ENCODE measurements around the gene STAG1.
"Not testable (repeated sequence)": the region's sequence is repeated elsewhere in the genome, so short reads cannot be mapped to it uniquely, and the experiment has no call there.

STAG1 gene

GRCh38 chr3:136564962-136565361 lies 187.2 kb downstream of the STAG1 start:
- H3K36me3 Mint-ChIP-seq = peaks cover 33% of the 10 kb centered on the region
- not testable (repeated sequence) for H3K27ac Mint-ChIP-seq, H3K4me1 Mint-ChIP-seq, H3K4me3 Mint-ChIP-seq, H3K9me3 Mint-ChIP-seq, H3K27me3 Mint-ChIP-seq

- H3K4me1 Mint-ChIP-seq = peaks cover 9% of the 10 kb centered on the region
- no peak overlapping the region for H3K4me3 Mint-ChIP-seq
- peaks cover 9% of the 10 kb centered on the region for H3K9me3 Mint-ChIP-seq
- H3K36me3 Mint-ChIP-seq = peaks cover 29% of the 10 kb centered on the region
- H3K27ac Mint-ChIP-seq = no peak overlapping the region
- H3K27me3 Mint-ChIP-seq = no peaks in the 10 kb centered on the region
Observed at GRCh38 chr3:136562026-136562425, 190.2 kb downstream of the STAG1 start.

DNA sequence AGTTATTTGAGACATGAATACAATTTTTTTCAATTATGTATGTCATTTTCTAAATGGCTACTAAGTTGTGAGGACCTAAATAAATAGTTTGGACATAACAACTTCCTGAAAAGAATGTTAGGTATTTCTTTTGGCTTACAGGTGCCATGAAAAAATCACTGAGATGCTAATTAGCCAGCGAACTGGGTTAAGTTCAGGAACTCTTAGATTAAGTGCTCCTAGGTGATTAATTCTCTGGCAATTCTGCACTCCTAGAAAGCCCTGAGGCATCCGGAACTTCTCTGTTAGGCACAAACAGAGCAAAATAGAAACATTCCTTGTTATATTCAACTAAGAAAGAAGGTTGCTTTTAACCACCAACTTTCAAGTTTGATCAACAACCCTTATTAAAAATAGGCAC lies 192.3 kb downstream of the STAG1 start:
- Mint-ChIP-seq H3K27ac (no peak overlapping the region), H3K4me3 (no peak overlapping the region), H3K4me1 (peaks cover 9% of the 10 kb centered on the region), H3K9me3 (peaks cover 4% of the 10 kb centered on the region), H3K27me3 (no peaks in the 10 kb centered on the region), H3K36me3 (peaks cover 15% of the 10 kb centered on the region)

GRCh38 chr3:136549461-136549860 lies 202.7 kb downstream of the STAG1 start:
- not testable (repeated sequence) for H3K27ac Mint-ChIP-seq, H3K27me3 Mint-ChIP-seq, H3K9me3 Mint-ChIP-seq, H3K4me3 Mint-ChIP-seq
- peaks cover 29% of the 10 kb centered on the region for H3K4me1 Mint-ChIP-seq
- H3K36me3 Mint-ChIP-seq = peaks cover 25% of the 10 kb centered on the region

GRCh38 chr3:136547293-136547692 lies 204.9 kb downstream of the STAG1 start:
- H3K9me3 Mint-ChIP-seq = no peaks in the 10 kb centered on the region
- peaks cover 30% of the 10 kb centered on the region for H3K4me1 Mint-ChIP-seq
- peaks cover 18% of the 10 kb centered on the region for H3K36me3 Mint-ChIP-seq
- H3K4me3 Mint-ChIP-seq = no peak overlapping the region
- no peak overlapping the region for H3K27ac Mint-ChIP-seq
- H3K27me3 Mint-ChIP-seq = no peaks in the 10 kb centered on the region

- Mint-ChIP-seq H3K27me3 (no peaks in the 10 kb centered on the region), H3K9me3 (no peaks in the 10 kb centered on the region), H3K36me3 (peaks cover 15% of the 10 kb centered on the region), H3K4me1 (peaks cover 30% of the 10 kb centered on the region), H3K27ac (no peak overlapping the region), H3K4me3 (no peak overlapping the region)
Observed at GRCh38 chr3:136546720-136547119, 205.5 kb downstream of the STAG1 start.

GRCh38 chr3:136545664-136546268 lies 206.4 kb downstream of the STAG1 start:
- peaks cover 13% of the 10 kb centered on the region for H3K36me3 Mint-ChIP-seq
- H3K27ac Mint-ChIP-seq = no peak overlapping the region
- no peaks in the 10 kb centered on the region for H3K9me3 Mint-ChIP-seq
- H3K27me3 Mint-ChIP-seq = no peaks in the 10 kb centered on the region
- peaks cover 28% of the 10 kb centered on the region for H3K4me1 Mint-ChIP-seq
- H3K4me3 Mint-ChIP-seq = no peak overlapping the region

- Mint-ChIP-seq H3K27me3 (no peaks in the 10 kb centered on the region), H3K36me3 (peaks cover 6% of the 10 kb centered on the region), H3K27ac (no peak overlapping the region), H3K9me3 (no peaks in the 10 kb centered on the region), H3K4me3 (no peak overlapping the region), H3K4me1 (peaks cover 25% of the 10 kb centered on the region)
Observed at GRCh38 chr3:136544532-136544931, 207.6 kb downstream of the STAG1 start.

- Mint-ChIP-seq H3K36me3 (peaks cover 2% of the 10 kb centered on the region), H3K4me3 (no peak overlapping the region), H3K27me3 (no peaks in the 10 kb centered on the region), H3K4me1 (peaks cover 19% of the 10 kb centered on the region), H3K9me3 (no peaks in the 10 kb centered on the region), H3K27ac (no peak overlapping the region)
Observed at GRCh38 chr3:136543385-136543784, 208.8 kb downstream of the STAG1 start.

DNA sequence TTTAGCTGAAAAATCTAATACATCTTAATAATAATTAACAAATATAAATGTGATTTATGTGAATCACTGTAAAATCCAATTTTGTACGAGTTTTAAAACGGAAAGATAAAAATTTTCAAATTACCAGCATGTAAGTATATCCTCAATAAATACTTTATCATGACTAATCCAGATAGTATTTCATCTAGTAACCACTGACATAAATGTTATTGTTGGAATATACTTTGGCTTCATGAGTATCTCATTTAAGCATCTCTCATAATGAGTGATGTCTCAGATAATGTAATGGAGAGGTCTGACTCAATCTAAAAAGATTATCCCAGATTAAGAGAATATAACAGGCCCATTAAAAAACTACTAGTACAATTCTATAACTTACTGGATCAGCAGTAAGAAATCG lies 216.3 kb downstream of the STAG1 start:
- Mint-ChIP-seq H3K4me1 (peaks cover 4% of the 10 kb centered on the region), H3K4me3 (no peak overlapping the region), H3K9me3 (peaks cover 5% of the 10 kb centered on the region), H3K27ac (no peak overlapping the region), H3K36me3 (peaks cover 37% of the 10 kb centered on the region), H3K27me3 (no peaks in the 10 kb centered on the region)

DNA sequence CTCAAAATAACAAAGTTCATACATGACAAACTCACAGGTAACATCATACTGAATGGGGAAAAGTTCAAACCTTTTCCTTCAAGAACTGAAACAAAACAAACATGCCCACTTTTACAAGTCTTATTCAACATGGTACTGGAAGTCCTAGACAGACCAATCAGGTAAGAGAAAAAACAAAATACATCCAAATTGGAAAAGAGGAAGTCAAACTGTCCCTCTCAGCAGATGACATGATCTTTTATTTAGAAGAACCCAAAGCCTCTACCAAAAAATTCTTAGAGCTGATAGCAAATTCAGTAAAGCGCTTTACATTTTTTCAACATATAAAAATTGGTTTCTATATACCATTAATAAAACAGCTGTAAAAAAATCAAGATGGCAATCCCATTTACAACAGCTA lies 219.4 kb downstream of the STAG1 start:
- no peak overlapping the region for H3K27ac Mint-ChIP-seq
- peaks cover 52% of the 10 kb centered on the region for H3K36me3 Mint-ChIP-seq
- peaks cover 16% of the 10 kb centered on the region for H3K4me1 Mint-ChIP-seq
- no peaks in the 10 kb centered on the region for H3K27me3 Mint-ChIP-seq
- H3K9me3 Mint-ChIP-seq = peaks cover 18% of the 10 kb centered on the region
- no peak overlapping the region for H3K4me3 Mint-ChIP-seq

DNA sequence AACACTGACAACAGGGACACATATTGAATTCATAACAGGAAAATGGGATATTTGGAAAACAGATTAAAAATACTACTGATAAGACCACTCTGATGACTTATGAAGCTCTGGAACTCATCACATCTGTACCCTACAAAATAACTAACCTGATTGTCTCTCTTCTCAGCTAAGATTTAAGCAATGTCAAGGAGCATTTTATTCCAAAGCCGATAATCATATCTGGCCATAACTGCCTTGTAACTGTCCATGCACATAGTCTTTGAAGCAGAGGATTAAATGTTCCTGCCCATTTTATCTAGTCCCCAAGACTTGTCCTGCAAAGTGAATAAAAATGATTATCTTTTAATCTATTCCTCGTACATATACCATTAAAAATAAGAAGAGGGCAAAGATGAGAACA lies 234.1 kb downstream of the STAG1 start:
- H3K27me3 Mint-ChIP-seq = no peaks in the 10 kb centered on the region
- H3K36me3 Mint-ChIP-seq = peaks cover 7% of the 10 kb centered on the region
- H3K27ac Mint-ChIP-seq = no peak overlapping the region
- no peak overlapping the region for H3K4me3 Mint-ChIP-seq
- H3K4me1 Mint-ChIP-seq = no peaks in the 10 kb centered on the region
- H3K9me3 Mint-ChIP-seq = no peaks in the 10 kb centered on the region

GRCh38 chr3:136516656-136517055 lies 235.5 kb downstream of the STAG1 start:
- Mint-ChIP-seq H3K4me3 (no peak overlapping the region), H3K4me1 (peaks cover 4% of the 10 kb centered on the region), H3K36me3 (peaks cover 7% of the 10 kb centered on the region), H3K9me3 (no peaks in the 10 kb centered on the region), H3K27ac (no peak overlapping the region), H3K27me3 (no peaks in the 10 kb centered on the region)

GRCh38 chr3:136516095-136516494 lies 236.1 kb downstream of the STAG1 start:
- Mint-ChIP-seq H3K27me3 (no peaks in the 10 kb centered on the region), H3K9me3 (no peaks in the 10 kb centered on the region), H3K27ac (no peak overlapping the region), H3K4me1 (peaks cover 4% of the 10 kb centered on the region), H3K36me3 (peaks cover 7% of the 10 kb centered on the region), H3K4me3 (no peak overlapping the region)

- not testable (repeated sequence) for H3K27me3 Mint-ChIP-seq, H3K4me3 Mint-ChIP-seq, H3K36me3 Mint-ChIP-seq, H3K4me1 Mint-ChIP-seq, H3K27ac Mint-ChIP-seq, H3K9me3 Mint-ChIP-seq
Observed at GRCh38 chr3:136514533-136514932, 237.6 kb downstream of the STAG1 start.

GRCh38 chr3:136513367-136513766 lies 238.8 kb downstream of the STAG1 start:
- peaks cover 7% of the 10 kb centered on the region for H3K4me1 Mint-ChIP-seq
- H3K27ac Mint-ChIP-seq = no peak overlapping the region
- H3K36me3 Mint-ChIP-seq = peaks cover 10% of the 10 kb centered on the region
- no peaks in the 10 kb centered on the region for H3K9me3 Mint-ChIP-seq
- no peaks in the 10 kb centered on the region for H3K27me3 Mint-ChIP-seq
- no peak overlapping the region for H3K4me3 Mint-ChIP-seq

DNA sequence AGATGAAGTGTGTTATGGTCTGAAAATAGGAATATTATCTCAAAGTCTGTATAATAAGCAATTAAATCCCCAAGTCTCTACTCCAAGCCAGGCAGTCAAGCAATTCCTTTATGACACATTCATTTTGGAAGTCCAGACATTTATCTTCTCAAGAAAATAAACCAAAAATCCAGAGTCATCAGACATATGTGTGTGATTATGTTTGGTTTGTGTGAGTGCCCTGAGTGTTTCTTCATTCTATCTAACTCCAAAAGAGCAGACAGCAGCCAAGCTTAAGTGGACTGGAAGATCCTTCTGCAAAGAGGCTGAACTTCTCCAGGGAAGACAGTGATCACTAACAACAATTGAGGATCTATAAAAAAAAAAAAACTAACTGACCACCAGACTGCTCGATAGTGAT lies 239.8 kb downstream of the STAG1 start:
- Mint-ChIP-seq H3K27ac (no peak overlapping the region), H3K9me3 (no peaks in the 10 kb centered on the region)

More for the DNA sequence above, 239.8 kb downstream of the STAG1 start:
- Mint-ChIP-seq H3K36me3 (peaks cover 14% of the 10 kb centered on the region), H3K4me3 (no peak overlapping the region), H3K4me1 (peaks cover 7% of the 10 kb centered on the region), H3K27me3 (no peaks in the 10 kb centered on the region)

Data from activated naive CD4-positive, alpha-beta T cell treated with anti-CD3 and anti-CD28 coated beads, Interleukin-2, amount 50 U/mL, for 24 hours (primary cell).